AG09309 (cell line): Measurements from ENCODE around the gene MARK4.

Experiments
- DNase-seq: peaks from one replicate; pipeline ENCODE4 v3.0.0-alpha.2; 2010; ENCODE audit warnings: low read depth
- H3K4me3 ChIP-seq: 2 replicates; pipeline ENCODE4 v1.5.1; 2011; ENCODE audit warnings: mild to moderate bottlenecking, low read depth, low read length, moderate library complexity; ENCODE audit not compliant: control insufficient read depth
- TF ChIP-seq, protein P1 (sequence below): IDR thresholded peaks from 2 replicates; pipeline ENCODE4 v1.5.1; 2011; ENCODE audit warnings: mild to moderate bottlenecking, low read depth, low read length, inconsistent platforms; ENCODE audit not compliant: insufficient read depth, control insufficient read depth; ENCODE audit errors: missing control alignments

The MARK4 gene

DNA sequence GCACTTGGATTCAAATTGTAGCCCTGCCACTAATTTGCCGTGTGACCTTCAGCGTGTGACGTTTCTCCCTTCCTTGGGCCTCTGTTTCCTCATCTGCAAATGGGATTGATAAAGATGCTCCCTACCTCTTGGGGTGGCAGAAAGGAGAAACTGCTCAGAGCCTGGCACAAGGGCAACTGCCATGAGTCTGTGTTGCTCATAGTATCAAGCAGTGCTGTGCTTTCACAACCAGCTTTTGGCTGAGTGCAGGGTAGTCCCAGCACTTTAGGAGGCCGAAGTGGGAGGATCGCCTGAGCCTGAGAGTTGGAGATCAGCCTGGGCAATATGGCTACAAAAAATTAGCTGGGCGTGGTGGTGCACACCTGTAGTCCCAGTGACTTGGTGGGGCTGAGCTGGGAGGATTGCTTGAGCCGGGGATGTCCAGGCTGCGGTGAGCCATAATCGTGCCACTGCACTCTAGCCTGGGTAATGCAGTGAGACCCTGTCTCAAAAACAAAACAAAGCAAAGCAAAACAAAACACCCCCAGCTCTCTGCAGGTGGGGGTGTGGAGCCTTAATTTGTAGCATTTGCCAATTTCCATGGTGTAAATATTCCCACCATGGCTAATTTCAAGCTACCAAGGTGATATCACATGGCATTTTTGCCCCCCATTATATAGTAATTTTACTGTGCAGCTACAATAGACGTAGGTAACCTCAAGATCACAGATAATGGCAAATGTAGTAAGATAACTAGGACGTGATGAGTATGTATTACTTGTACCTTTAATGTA lies 1.6 kb upstream of the MARK4 start:
- no peak overlapping the region for H3K4me3 ChIP-seq
- no peak for DNase-seq
- TF ChIP-seq, protein P1, sequence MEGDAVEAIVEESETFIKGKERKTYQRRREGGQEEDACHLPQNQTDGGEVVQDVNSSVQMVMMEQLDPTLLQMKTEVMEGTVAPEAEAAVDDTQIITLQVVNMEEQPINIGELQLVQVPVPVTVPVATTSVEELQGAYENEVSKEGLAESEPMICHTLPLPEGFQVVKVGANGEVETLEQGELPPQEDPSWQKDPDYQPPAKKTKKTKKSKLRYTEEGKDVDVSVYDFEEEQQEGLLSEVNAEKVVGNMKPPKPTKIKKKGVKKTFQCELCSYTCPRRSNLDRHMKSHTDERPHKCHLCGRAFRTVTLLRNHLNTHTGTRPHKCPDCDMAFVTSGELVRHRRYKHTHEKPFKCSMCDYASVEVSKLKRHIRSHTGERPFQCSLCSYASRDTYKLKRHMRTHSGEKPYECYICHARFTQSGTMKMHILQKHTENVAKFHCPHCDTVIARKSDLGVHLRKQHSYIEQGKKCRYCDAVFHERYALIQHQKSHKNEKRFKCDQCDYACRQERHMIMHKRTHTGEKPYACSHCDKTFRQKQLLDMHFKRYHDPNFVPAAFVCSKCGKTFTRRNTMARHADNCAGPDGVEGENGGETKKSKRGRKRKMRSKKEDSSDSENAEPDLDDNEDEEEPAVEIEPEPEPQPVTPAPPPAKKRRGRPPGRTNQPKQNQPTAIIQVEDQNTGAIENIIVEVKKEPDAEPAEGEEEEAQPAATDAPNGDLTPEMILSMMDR: no peak

DNA sequence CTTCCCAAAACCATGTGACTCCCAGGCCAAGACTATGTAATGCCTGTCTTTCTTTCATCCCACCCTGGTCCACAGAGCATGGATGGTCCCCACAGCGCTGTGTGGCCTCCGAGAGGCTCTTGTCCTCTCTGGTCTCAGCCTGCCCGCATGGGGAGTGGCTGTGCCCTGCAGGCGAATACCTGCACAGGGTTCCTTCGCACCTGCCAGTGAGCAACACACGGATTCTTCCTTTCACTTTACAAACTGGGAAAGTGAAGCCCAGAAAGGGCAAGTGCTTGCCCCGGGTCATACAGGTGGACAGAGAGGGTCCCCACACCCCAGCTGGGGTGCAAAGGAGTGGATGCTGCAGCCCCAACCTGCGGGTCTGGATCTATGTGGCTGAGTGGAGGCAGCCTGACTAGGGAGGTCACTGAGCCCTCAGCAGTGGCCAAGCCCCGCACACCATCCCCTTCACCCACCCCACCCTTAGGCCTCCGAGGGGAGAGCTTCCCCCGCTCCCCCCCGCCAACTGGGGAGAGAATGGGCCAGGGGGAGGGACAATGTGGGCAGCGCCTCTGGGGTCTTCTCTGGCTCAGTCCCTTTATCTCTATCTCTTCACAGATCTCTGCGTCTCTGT lies 747 bp upstream of the MARK4 start:
- DNase-seq: no peak
- H3K4me3 ChIP-seq: peak overlapping the region; percentile 85
- TF ChIP-seq, protein P1: no peak

DNA sequence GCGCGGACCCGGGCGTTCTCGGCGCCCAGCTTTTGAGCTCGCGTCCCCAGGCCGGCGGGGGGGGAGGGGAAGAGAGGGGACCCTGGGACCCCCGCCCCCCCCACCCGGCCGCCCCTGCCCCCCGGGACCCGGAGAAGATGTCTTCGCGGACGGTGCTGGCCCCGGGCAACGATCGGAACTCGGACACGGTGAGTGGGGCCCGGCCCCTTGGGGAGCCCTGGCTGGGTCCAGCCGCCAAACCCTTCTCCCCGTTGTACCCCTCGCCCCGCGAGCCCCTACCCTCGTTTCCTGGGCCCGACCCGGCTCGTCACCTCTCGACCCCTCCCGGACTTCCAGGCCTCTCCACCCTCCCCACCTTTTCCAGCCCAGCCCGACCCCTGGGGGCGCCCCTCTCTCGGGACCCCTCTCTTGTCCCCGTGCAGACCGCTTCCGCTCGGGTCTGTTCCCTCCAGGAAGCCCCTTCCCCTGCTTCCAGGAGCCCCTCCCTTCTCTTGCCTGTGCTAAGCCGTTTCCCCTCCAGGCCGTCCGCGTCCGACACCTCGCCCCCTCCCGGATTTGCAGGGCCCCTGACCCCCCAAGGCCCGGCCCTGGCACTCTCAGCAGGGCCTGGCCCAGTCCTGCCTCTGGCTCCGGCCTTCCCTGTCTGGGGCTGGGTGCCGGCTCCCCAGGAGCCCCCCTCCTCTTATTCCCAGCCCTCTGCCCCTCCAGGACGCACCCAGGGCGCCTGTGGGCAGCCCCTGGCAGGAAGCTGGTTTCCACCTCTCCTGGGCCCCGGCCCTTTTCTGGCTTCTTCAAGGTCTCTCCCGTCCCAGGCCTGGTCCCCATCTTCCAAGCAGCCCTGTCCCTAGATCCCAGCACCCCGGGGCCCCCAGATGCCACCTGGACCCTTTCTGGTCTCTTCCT lies 632 bp downstream of the MARK4 start:
- H3K4me3 ChIP-seq: peak overlapping the region; percentile 85
- TF ChIP-seq, protein P1: no peak
- no peak for DNase-seq

DNA sequence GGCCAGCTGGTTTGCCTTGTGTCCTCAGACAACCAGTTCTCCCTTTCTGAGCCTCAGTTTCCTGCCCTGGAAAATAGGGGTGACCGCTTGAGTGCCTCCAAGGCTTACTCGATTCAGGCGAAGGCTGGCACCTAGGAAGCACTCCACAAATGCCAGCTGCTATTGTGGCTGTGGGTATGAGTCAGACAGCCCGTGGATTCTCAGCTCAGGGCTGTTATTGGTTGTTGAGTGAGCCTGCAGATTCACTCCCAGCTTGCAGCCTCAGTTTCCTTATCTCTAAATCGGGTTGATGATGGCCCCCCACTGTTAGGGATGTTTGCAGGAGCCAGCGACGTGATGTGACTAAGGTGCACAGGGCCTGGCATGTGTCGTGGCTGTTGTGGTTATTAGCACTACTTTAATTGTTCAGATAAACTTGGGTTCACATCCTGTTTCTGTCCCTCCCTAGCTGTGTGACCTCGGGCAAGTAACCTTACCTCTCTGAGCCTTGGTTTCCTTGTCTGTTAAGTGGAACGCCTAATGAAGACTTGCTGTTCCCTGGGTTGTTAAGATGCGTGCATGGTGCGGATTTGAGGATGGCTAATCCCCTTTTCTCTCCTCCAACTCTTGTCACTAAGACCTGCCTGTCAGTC lies 2.4 kb downstream of the MARK4 start:
- DNase-seq: no peak
- H3K4me3 ChIP-seq: no peak overlapping the region
- TF ChIP-seq, protein P1: no peak

DNA sequence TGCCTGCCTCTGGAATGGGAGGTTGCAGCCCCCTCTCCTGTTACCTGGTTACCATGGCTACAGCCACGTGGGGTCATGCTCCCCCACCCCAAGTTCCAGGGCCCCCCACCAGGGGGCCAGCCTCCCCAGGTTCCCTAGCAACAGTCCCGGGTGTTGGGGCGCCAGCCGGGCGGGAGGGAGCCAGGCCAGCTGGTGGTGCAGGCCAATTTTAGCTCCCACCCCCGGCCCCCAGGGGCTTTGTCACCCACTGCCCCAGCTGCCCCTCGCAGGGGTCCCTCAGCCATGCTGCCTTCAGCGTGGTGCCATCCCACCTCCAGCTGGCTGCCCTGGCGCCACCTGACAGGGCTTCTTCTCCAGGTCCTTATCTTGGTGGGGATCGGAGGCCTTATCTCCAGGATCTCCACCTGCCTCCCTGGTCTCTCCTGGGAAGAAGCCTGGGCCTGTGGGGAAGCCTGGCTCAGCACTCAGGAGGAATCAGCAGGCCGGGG lies 3.0 kb downstream of the MARK4 start:
- no peak for DNase-seq
- no peak overlapping the region for H3K4me3 ChIP-seq
- TF ChIP-seq, protein P1: peak; percentile 24

DNA sequence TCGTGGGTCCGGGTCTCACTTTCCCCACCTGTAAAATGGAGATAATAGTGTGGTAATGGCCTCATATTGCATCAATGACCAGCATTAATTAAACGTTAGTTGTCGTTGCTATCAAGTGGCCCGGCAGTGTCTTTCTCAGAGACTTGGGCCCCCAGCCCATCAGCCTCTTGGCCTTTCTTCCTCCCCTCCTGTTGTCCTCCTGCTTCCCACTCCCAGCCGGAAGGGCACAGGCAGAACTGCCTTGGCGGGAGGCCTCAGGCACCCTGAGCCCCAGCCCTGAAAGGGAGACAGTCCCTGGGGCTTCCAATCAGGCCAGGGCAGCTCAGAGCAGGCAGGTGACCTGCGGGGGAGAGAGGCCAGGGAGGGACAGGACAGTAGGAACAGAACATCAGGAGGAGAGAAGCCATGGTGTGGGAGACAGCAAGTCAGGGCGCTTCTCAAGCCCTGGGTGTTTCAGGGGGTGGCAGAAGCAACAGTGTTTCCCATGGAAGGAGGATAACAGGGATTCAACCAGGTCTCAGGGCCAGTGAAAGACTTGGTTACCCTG lies 4.6 kb downstream of the MARK4 start:
- TF ChIP-seq, protein P1: no peak
- H3K4me3 ChIP-seq: no peak overlapping the region
- DNase-seq: no peak
